Occipital lobe (tissue), 2 donors: Measurements from ENCODE around the gene ELP5. TPM values are rescaled to one million over a fixed set of nuclear protein-coding genes. Genes with fewer than 3 reads are reported as not detected.
"Not testable (repeated sequence)": the region's sequence is repeated elsewhere in the genome, so short reads cannot be mapped to it uniquely, and the experiment has no call there.

Source experiments
- DNase-seq: peaks from one replicate; lab custom pipeline; 2025; lab: John Stamatoyannopoulos, UW
- total RNA-seq: library from RNA; depleted of rRNA; stranded (reverse); fragments of >200 nt; gene quantifications from one replicate; pipeline ENCODE4 v1.2.3, GENCODE V29; 2014

Gene ELP5
- total RNA-seq, 1 donor from 2014 or later: 25.4 TPM

DNA sequence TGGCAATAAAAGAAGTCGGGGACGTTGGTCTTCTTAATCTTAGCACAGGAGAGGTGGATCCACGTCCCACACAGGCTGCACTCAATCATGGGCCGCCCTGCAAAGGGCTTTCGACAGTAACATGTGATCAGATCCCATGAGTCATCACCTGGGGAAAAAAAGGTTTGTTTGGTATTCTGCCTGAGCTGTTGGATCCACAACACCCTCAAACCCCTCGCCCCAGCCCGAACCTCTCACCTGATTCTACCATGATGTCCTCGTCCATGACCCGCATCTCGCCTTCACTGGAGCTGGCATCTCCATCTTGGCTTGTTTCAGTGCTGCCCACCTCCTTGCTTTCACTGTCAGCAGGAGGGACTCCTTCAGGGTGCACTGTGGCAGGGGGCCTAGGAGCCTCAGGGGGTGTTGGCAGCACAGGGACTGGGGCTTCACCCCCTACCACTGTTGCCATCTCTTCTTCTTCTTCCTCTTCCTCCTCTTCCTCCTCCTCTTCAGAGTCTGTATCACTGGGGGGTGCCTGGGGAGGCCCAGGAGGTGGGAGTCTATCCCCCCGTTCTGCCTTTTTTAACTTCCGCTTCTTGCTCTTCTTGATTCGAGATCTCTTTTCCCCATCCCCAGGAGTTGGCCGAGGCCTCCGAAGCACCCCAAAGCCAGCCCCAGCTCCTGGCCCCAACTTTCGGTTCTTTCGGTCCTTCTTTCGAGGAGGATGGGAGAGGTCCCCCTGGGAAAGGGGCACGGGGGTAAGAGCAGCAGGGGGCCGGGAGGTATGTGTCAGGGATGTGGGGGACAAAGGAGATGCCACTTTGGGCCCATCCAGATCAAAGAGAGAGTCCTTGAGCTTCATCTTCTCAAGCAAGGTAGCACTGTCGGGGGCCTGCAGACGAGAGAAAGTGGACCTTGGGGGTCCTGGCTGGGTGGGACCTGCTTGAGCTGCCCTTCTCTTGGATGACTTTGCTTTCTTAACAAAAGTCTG, 16.0 kb upstream of the ELP5 start:
- DNase-seq: no peak

DNA sequence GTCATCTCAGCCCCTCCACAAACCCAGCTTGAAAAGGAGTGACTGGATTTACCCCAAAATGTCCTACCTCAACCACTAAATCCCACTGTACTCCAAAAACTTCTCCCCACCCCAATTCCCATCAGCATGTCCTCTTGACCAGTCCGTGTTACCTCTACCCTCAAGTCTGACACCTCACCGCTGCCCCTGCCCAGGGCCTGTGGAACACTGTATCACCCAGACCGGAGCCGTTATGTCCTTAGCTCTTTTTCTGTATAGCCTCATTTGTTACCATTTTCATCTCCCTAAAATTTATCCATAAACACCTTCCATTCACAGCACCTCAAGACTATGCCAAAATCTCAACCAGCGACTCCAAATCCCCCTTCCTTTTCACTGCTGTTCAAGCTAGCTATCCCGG, 15.2 kb upstream of the ELP5 start:
- DNase-seq: no peak

DNA sequence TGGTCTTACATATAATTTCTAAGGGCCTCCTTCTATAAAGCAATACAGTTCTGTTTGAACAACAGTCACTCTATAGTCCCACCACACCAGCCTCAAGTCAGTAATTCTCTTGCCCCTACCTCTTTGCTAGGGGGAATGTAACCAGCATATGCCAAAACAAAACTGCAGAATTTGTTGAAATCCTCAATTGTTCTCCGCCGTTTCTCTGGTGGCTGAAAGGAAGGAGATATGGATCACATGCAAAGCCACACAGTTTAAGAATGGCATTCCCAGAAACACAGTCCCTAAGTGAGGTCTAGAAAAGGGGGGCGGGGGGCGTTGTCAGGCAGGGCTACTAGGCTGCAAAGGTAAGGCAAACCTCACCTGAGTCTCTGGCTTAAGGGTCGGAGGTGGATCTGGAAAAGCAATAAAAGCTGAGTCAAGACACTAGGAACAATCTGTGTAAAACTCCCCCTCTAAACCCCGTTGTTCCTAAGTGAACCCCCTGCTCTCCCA, 14.7 kb upstream of the ELP5 start:
- DNase-seq: no peak

DNA sequence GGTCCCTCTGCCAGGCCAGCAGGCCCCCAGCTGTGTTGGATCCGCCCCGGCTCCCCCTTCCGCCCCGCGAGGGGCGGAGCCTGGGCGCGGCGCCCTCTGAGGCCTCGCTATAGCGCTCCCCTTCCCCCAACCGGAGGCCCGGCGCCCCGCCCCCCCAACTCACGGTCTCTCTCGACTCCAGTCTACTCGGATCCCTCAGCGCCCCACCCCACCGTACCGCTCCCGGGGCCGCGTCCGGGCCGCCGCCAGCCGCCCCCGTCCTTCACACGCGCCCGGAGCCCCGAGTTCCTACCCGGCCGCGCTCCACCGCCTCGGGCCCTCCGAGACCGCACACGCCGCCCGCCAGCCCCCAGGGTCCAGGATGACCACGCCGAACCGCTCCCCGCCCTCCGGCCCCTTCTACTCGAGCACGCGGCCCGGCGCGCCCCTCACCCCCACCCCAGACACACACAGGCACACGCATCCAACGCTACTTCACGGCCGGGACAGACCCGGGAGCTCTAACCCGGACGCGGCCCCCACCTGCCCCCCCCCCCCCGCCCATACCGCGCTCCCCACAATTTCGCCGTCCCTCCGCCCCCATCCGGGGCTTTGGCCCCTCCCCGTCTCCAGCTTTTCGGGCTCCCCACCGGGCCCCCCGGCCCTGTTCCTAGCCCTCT, 14.1 kb upstream of the ELP5 start:
- DNase-seq: peak; percentile 33

DNA sequence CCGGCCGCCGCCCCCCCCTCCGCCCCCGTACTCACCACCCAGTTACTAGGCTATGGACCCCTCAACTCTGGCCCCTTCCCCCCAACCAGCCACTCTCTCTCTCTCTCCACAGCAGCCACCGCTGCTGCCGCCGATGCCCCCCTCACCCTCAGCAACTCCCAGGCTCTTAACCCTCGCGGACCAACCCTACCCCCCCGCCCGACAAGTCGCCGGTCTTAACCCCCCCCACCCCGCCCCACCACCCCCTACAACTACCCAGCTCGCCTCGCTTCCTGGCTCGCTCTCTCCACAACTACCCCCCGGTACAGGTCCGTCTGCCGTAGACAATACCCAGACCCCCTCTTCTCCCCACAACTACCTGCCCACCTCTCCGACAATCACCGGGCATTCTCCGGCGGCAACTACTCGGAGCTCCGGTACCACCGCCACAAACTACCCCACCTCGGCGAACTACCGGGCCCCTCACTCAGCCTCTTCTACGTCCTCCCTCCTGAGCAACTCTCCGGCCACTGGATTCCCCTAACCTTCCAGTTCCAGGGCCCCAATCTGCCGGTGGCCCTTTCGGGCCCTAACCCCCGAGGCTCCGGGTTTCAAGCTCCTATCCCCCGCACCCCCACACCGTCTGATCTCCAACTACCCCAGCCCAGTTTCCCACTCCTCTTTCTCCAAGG, 13.5 kb upstream of the ELP5 start:
- DNase-seq: no peak

DNA sequence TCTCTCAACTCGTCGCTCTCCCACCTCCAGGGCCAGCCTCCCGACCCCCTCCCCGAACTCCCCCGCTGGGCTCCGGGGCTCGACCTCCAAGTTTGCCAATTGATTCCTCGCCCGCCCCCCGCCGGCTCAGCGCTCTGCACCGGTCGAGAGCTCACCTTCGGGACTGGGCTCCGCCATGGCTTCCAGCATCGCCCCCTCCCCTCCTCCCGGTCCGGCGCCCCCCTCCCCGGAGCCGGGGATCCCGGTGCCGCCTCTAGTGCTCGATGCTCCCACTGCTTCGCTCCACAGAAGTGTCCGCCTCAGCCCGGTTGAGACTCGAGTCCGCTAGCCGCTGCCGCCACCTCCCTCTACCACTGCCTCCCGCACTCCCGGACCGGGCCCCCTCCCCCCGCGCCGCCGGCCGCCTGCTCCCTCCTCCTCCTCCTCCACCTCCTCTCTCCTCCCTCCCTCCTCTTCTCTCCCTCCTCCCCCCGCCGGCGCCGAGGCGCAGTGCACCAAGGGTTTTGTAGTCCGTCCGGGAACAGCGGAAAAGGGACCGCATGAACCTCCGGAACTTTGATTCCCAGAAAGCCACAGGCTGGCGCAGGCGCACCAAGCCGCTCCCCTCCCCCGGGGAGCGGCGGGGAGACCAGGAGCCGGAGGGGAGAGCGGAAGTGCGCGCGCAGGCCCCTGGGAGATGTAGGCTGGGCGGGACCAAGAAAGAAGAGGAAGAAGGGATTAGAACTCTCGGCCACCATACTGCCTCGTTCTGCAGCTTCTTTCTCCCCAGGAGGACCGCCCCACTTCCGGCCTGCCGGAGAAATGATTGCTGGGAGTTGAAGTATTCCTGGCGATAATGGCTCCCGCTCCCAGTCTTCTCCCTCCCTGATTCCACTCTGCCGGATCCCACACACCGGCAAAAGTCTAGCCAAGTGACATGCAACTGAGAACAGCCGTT, 12.7 kb upstream of the ELP5 start, which contains the start of gene PHF23:
Gene PHF23, minus strand, starts transcription at position 367 of the 937 bp plus-strand sequence. Its CDS starts 178 bp downstream, at position 189.
- peak; percentile 99 for DNase-seq

DNA sequence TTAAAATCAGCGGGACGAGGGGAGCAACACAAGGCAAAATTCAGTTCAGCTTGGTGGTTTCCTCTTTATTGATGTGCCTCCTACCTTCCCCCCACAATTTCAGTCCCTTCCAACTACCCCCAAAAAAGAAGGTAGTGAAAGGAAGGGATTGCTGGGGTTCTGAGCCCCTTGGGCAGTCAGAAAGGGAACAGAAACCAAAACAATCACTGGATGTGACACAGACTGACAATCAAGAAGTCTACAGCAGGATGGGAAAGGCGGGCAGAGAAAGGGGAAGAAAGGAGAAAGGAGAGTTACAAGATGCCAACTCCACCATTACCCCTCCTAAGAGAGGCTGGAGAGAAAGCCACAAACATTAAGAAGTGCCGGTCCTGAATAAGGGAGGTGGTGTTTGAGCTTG, 11.6 kb upstream of the ELP5 start:
- no peak for DNase-seq

DNA sequence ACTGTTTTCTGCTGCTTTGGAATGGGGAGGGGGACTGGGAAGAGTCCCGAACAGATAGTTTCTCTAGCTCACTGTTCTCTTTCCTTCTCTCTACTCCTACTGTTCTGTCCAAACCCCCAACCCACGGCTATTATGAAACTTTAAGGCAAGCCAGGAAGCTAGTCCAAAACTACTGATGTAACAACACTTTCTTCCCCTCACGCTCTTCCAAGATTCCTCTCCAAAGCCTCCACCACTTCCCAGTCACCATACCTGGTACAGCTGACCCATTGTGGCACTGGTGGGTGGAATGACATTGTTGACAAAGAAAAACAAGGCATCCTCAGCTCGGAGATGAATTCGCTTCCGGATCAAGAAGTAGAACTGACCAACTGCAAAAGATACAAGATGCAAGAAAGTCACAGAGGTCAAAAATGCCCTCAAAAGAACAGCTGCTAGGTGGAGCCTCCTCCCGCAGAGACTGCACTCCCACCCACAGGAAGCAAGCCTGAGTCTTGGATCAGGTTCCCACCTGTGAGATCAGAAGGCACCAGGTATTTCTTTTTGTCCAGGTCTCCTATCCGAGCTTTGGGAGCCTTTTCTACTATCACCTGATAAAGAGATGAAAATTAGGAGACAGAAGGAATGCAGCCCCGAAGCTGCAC, 10.8 kb upstream of the ELP5 start:
- no peak for DNase-seq

DNA sequence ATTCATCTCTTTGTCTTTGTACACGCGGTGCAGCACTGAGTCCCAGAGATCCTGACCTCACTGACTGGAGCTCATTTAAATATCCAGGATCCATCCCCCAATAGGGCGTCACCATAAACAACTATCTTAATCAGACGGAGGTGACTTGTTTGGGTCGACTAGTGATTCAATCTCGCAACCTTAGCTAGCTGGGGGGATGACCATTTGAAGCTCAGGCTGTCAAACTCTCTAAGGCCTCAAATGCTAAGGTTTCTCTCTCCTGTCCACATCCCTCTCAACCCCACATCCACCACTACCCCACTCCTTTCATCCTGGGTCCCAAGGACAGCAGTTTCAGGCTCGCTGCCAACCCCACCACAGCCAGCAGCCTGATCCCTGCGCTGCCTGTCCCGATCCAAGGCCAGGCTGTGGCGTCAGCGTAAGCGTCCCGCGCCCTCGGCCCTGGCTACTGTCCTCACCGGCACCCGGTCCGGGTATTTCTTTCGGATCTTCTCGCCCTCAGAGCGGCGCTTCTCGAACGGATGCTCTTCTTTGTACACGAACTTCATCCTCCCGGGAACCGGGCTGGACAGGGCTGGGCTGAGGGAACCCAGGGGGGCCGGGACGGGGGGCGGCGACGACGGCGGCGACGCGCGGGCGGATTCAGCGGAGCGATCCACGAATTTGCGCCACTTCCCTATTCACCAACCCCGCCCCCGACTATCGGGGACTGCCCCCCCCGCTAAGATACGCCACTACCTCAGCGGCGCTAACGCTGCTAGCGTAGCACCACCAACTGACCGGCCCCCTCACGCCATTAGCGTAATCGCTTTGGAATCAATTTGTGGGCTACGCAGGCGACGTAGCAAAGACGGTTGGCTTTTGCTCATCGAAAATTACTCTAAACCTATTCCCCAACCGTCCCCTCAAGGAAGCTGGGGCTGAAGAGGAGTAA, 10.0 kb upstream of the ELP5 start, which contains the start of gene GABARAP:
Gene GABARAP, minus strand, starts transcription at position 667 of the 934 bp plus-strand sequence. Its CDS starts 119 bp downstream, at position 548.
- DNase-seq: peak; percentile 87

DNA sequence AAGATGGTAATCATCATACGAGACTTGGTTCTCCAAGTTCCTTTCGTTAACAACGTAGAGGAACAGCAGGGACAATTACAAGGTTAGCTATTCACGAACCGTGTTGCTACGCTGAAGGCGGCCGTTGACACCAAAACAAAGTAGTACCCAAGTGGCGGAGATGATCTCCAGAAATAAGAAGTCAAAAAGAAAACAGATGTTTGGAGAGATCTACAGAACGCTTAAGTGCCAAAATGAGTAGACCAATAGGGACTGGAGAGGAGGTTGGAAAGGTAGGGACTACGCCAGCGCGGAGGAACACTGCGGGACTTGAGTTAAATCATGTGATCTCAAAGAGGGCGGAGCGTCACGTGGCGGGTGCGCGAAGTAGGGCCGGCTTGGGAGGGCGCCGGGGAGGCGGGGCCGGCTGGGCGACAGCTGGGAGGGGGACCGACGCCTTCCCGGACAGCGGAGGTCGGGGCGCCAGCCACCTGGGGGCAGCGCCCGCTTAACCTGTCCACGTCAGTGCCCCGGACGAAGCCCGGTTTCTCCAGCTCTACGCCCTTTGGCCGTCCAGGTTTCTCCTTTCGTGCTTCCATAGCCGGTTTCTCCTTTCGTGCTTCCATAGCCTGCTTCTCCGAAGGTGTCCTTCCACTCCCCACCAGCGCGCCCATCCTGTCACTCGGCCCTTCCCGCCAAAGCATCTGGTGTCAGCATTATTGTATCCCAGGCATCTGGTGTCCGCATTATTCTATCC, 9.1 kb upstream of the ELP5 start:
- peak; percentile 88 for DNase-seq

DNA sequence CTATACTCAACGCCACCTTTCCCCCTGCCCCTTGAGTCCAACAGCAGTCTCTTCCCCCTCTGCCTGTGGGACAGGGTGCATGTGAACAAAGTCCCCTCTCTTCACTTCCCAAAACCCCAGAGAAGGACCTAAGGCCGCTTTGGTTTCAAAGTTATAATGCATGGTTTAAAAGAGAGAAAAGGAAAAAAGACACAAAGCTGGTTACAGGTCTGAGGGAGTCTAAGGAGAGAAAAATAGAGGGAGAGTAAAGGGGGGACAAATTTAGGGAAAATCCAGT, 8.6 kb upstream of the ELP5 start:
- no peak for DNase-seq

DNA sequence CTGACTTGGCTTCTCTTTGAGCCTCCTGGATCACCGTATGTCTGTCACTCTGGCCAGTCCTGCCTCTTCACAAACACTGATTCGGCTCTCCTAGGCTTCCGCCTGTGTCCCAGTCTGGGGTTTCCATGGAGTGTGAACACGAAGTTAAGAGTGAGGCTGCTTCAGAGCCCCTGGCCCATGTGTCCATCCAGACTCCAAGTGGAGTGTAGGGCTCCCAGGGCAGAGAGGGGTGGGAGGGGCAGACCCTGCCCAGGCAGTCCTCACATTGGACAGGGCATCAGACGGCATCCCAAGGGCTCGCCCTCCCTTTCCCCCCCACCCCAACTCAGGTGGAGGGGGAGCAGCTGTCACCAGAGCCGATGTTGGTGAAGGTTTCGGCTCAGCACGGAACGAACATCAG, 8.2 kb upstream of the ELP5 start:
- DNase-seq: not testable (repeated sequence)

DNA sequence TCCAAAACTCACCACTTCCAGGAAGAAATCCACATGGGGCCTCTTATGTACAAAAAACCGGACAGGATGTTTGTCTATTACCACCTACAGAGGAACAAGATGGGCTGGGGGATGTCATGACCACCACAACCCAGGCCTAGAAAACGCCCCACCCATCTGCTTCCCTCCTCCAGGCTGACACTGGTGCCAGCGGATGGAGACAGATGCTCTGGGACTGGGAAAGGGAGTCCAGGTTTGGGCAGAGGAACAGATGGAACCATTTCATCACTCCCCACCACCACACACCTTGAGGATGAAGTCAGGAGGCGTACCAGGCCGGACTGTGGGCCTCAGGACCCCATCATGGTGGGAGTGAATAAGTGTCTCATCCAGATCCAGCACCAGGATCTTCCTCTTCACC, 5.2 kb upstream of the ELP5 start:
- DNase-seq: no peak

DNA sequence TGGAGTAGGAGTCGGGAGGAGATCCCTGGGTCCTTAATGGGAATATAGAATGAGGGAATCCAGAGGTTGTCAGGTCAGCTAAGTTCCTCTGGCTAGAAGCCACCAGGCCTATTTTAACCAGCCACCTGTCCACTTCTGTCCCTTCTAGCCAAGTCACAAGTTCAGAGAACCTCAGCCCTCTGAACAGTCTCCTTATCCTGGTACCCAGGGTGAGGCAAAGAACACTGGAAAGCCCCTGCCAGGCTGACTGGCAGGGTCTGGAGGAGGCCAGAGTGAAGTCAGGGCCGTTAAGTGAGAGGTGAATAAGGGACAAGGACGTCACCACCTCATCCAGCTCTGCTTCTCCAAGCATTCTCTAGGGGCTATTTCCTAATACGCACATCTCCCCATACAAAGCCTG, 3.2 kb upstream of the ELP5 start:
- no peak for DNase-seq

DNA sequence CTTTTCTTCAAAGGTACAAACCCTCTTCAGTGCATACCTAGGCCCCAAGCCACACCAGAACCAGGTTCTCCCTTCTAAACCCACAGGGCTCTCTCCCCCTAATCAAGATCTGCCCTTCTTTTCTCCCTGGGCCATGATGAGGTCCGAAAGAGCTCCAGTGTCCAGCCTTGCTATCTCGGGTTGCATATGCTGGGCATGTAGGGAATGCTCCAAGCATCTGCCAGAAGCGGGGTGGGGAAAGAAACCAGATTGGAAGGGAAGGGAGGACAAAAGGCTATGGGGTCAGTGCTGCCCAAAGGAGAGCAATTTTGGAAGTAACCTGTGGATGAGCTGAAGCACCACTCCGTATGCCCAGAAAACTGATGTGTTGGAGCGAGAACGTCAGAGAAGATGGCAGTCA, 2.8 kb upstream of the ELP5 start:
- DNase-seq: no peak

DNA sequence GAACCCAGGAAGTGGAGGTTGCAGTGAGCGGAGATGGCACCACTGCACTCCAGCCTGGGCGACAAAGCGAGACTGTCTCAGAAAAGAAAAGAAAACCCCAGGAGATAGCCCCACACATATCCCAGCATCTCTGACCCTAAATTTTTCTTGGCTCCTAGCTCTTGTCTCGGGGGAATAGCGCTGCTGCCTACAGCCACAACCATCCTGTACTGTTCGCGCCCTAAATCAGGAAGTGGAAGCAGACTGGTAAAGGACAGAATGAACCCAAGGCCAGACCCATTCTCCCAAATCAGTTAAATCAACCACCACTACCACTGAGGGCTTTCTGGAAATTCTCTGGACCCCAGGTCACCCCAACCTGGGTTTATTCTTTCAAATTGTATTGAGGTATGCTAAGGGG, 2.2 kb upstream of the ELP5 start:
- DNase-seq: no peak

DNA sequence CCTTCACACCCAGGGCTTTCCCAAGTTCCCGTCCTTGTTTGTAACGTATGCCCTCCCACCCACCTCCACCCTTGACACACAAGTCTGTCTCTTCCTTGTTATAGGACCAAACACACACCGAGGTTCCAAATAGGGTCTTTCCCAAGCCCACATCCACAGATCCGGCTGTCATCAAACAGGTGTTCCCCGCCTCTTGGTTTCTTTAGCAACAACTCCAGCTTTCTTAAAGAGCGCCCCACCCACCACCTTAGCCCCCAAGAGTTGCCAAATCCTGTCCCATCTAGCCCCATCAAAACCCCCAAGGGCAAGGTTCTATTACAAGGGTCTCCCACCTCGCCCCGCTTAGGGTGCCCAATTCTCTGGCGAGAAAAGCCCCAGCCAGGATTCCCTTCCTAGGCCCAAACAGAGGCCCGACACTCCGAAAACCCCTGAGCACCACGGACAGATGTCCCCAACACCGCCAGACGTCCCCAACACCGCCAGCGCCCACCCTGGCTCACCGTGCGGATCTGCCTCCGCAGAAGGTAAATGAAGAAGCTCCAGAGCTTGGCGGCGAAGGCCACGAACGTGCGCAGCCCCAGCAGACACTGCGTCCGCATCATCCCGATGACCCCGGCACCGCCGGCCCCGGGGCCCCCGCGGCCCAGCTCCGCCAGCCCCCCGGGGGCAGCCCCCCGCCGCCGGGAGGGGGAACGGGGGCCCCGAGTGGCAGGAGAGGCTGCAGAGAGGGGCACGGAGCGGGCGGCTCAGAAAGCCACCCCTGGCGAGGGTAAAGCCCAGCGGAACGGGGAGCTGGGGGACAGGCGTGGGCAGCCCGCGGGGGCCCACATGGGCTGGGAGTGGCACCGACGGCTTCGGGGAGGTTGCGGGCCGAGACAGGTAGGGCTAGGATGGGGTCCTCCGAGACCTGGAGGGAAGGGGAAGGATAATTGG, 1.1 kb upstream of the ELP5 start:
- no peak for DNase-seq
